GM21825 (cell line): ENCODE results near the gene ERG28.

Experiments used
- ATAC-seq: cut with Tn5 transposase; IDR thresholded peaks from one replicate; pipeline ENCODE4 v1.9.1; 2021; ENCODE audit warnings: mild to moderate bottlenecking, moderate library complexity; ENCODE audit not compliant: unreplicated experiment

The ERG28 gene

DNA sequence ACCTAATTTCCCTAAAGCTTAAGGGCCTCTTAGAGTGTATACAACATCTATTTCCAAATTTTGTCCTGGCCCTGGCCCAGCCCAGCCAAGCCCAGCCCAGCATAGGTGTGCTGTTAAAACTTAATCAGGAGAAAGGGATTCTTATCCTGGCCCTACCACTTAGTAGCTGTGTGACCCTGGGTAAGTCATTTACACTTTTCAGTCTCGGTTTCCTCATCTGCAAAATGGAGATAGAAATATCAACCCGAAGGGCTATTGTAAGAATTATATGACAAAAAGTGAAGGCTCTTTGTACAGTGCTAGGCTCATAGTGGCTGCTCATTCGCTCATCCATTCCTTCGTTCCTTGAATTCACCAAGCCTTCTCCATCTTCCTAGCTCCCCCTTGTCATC, 442 bp downstream of the ERG28 start:
- no peak for ATAC-seq

DNA sequence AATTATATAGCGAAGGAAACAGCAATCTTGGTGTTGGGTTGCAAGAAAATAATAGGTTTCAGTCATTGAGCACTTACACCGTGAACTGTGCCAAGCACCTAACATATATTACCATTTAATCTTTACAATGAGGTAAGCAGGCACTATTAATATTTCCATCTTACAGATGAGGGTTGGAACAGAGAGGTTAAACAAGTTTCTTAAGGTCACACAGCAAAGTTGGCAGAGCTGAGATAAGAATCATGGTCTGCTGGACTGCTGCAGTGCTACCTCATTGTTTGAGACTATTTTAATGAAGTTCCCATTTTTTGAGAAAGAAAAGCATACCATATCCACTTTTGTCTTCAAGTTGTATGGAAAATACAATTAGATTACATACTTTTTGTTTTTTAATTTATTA, 1.7 kb downstream of the ERG28 start:
- no peak for ATAC-seq

DNA sequence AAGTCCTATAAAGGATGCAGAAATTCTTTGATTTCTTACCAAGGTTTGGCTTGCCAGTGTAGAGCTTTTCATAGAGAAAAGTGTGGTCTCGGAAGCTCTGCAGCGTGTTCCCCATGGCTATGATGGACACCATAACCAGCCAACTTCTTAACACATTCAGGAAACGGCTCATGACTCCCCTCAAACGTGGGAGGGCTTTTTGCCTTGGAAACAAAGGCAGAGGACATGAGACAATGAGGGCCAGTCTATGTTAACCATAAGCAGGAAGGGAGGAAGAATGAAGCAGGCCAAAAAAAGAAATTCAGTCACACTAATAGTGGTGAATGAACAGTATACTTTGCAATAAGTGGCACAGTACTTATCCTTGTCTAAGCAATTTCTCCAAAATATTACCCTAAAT, 3.3 kb downstream of the ERG28 start:
- ATAC-seq, result no peak

DNA sequence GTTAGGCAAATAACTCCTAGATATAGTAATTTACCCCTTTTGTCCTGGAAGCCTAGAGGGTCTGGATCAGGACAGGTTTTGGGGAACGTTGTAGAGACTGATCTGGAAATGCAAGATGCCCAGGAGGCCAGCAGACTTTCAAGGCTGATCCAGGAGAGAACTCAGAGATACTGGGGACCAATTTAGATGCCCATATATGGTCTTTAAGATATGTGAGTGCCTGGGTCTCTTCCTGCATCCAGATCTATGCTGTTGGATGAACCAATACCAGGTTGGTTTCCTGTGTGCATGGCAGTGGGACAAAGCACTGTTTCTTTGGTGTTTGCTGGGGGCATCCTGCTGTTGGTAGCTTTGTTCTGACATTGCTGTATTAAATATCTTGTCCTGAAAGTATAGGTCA, 5.4 kb downstream of the ERG28 start:
- no peak for ATAC-seq

DNA sequence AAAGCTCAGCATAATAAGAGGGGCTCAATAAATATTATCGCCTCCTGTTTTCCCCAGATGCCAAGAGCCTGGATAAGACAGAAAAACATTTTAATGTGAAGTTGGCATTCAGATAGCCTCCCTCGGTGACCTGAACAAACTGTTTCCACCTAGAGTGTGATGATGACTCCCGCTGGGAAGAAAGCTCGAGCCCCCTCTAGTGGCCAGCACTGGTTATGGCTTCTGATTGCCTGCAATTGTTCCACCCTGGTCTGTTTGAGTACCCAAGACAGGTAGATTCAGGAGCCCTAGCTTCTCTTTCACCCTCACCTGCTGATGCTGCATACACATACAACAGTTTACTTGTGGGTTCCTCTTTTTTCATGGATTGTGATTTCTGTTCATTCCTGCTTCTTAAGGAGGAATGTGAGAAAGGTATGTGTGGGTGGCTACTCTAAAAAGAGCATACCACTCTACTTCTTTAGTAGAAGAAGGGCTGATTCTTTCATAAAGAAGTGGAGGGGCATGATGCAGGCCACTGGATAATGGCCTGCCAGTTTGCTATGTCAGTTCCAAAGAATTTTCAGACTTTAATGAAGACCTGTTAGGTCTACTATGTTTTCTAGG, 6.4 kb downstream of the ERG28 start:
- peak; percentile 62 for ATAC-seq

DNA sequence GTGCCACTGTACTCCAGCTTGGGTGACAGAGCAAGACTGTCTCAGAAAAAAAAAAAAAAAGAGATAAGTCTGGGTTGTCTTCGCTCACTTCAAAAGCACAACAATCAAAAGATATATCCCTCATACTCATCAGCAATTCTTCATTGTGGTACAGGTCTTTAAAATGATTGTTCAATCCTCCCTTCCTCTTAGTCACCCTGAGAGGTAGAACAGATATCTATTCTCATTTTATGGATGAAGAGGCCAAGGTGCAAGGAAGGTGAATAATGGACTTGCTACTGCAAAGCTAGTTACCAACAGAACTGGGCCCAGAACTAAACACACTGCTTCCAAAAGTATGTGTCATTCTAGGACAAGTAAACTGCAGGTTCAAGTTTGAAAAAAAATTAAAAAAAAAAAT, 7.1 kb downstream of the ERG28 start:
- no peak for ATAC-seq

DNA sequence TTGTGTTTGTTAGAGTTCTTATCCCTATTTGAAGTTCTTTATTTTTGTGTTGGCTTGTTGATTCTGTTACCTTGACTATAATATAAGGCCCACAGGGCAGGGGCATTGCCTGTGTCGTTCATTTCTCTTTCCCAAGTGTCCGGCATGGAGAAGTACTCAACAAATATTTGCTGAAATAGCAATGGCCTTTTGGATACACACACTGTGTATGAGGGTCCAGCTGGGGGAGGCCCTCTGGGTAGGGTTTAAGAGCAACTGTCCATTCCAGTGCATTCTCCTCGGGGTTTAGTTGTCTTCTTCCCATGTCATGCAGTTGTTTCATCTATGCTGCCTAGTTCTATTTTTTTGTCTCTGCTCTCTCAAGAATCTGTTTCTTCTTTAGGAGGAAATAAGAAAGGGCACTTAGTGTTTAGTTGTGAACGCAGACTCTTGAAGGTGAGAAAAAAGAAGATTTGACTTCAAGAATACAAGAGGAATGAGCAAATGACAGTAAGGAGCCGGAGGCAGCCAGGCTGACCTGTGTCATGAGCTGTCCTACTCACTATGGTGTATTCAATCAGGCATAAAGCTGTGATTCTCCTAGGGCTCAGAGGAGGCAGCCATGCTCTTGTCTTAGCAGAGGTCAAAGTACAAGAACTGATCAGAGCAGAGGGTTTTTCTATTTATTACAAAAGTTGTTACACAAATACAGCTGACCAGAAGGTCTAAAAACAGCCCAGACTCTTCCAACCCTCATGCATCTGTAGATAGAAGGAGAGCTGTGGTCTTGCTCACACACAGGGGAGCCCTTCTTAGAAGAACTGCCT, 10.2 kb downstream of the ERG28 start:
- ATAC-seq, result no peak

DNA sequence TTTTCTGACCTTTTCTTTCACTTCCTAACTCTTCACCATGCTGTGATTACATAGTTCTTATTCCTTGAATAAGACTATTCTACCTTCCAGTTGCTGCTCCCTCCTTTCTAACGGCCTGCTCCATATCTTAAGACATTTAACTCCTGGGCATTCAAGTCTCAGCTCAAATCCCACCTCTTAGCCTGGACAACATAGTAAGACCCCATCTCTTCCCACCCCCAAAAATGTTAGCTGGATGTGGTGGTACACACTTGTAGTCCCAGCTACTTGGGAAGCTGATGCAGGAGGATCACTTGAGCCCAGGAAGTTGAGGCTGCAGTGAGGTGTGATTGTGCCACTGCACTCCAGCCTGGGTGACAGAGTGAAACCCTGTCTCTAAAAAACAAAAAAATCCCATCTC, 10.9 kb downstream of the ERG28 start:
- ATAC-seq, result no peak

DNA sequence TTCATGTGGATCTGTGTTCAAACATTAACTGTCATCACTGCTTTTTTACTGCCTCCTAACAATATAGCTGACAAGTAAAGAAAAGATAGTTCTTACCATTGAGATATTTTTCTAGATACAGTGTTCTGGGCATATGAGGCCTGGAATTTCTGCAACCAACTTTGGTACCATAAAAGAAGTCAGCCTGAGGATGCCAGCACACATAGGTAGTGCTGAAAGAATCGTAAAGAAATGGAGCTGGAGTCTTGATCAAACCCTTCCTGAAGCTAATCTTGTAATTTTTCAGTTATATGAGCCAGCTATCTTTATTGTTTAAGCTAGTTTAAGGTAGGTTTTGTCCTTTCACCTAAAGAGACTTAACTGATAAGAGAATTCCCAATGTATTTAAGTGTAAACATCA, 11.3 kb downstream of the ERG28 start:
- no peak for ATAC-seq

DNA sequence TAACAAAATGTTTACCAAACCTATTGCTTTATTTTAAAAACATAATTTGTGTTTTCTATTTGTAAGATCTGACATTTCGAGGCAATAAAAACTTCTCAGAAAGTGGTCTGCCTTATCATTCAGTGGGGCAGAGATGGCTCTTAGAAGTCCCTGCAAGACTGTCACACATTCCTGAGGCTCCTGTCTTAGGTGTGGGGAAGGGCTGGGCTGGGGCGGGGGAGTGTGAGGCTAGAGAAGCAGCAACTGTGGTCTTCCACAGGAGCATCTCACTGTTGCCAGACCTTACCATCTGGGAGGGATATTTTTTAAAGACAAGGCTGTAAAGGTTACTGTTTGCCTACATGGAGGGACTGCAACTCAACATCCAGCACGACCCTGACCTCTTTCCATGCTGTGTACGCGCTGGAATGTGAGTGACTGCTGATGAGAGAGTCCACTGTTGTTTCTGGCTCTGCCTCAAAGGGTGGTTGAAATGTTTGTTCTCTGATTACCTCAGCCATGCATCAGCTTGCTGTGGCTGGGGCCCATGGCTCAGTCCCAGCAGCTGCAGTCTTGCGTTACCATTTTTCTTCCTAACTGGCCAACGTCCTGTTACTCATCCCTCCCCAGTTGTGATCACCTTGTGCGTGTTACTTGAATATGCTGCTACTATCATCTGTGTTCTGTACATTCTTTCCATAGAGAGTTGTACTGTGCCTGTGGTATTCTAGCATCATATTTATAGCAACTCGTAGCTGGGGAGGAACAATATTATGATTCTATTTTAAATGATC, 12.4 kb downstream of the ERG28 start:
- ATAC-seq, result no peak

DNA sequence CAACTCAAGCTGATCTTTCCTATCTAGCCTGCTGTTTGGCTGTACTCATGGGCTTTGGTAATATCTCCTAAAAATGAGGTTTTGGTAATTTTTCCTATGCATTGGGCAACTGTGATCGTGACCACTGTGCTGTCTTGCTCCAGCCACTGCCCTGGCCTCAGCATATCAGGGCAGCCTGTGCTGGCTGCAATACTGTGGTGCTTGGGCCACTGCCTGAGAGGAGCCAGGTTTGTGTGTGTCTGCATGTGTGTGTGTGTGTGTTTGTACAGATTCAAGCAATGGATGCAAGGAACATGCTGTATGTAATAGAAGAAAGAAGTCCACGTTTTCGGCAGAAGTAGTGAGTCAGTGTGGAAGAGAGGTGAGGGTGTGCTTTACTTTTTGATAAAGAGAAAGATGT, 13.0 kb downstream of the ERG28 start:
- ATAC-seq, result no peak

DNA sequence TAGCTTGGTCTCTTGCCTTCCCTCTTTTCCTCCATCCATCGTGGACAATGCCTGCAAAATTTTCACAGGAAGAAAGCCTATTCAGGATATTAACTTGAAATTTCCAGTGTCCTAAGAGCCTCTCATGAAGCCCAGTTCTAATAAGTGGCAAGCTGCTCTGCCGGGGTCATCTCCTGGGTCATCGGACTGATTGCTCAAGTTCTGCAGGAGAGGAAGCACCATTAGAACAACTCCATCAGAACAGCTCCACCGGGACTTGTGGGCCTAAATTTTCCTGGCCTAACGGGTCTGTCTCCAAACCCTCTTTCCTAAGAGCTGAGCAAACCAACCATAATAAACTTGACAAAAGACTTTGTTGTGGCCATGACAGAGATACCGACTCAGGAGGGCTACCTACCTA, 13.9 kb downstream of the ERG28 start:
- ATAC-seq, result no peak

DNA sequence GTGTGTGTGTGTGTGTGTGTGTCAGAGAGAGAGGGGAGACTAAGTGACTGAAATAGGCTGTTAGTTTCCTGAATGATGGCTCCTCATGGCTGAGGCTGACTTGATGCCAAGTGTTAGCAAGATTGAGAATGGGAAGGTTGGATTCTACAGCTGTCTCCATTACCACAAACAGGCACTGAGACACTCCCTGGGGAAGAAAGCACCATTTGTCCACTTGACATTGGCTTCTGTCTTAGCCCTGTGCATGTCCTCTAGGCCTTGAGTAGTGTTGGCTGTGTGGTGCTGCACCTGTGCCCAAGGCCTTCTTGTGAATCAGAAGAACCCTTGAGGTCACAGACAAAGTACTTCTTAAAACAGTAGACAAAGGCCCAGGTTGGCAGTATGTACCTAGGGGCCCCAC, 15.6 kb downstream of the ERG28 start:
- ATAC-seq, result no peak

DNA sequence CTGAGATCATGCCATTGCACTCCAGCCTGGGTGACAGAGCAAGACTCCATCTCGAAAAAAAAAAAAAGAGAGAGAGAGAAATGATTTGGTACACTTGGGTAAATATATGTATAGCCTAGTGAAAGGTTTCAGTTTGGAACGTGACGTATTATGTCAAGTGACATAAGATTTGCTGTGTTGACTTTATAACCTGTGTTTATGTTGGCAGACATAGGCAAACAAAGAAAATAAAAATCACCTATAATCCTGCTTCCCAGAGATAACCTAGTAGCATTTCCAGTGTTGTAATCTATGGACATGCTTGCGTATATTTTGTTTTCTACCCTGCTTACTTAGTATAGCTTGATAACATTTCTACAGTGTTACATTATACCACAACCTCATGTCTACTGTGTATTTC, 16.7 kb downstream of the ERG28 start:
- no peak for ATAC-seq

DNA sequence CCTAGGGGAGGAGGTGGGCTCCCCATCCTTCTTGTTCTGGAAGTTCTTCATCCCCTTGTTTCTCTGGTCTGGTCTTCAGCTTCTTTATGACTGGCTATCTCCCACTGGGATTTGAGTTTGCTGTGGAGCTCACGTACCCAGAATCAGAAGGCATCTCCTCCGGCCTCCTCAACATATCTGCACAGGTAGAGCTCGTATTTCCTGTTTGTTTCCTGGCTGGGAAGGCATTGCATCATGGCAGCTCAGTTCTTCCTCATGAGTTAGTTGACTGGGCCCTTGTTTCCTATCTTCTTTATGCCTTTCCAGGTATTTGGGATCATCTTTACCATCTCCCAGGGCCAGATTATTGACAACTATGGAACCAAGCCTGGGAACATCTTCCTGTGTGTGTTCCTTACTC, 19.8 kb downstream of the ERG28 start:
- ATAC-seq, result no peak

DNA sequence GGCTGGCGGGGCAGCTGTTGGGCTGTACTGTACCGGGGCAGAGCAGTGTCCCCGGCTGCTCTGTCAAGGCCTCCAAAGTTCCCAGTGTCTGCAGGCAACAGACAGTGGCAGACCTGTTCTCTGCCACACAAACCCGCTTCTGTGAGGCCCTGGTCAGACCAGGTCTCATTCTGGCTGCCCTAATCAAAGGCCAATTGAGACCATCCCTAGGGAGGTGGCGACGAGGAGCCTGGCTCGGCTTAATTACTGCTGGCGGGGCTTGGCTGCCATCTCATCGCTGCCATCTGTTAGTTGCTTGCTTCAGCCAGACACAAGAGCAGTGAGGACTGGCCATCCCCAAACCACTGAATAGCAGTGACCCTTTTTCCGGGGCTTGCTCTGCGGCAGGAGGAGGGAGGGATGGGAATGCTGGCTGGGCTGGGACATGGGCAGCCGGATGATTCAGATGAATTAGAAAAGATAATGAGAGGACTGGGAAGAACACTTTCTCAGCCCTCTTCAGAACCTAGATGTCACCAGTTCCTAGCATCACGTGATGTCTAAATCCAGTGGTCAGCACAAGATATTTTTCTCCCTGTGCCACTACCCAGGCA, 24.5 kb downstream of the ERG28 start:
- ATAC-seq, result no peak

DNA sequence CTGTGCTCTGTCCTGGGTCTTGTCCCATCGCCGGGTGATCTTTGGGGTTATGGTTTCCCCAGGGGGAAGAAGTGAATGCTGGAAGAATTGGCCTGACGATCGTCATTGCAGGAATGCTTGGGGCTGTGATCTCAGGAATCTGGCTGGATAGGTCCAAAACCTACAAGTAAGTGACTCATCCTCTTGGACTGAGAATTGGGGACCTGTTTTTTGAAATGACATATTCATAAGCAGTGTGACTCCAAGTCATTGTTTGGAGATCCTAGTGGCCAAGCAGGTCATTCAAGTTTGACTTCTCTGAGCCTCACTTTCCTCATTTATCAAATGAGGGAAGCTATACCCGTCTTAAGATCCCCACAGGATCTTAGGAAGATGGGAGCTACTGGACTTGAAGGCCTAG, 25.8 kb downstream of the ERG28 start:
- no peak for ATAC-seq

DNA sequence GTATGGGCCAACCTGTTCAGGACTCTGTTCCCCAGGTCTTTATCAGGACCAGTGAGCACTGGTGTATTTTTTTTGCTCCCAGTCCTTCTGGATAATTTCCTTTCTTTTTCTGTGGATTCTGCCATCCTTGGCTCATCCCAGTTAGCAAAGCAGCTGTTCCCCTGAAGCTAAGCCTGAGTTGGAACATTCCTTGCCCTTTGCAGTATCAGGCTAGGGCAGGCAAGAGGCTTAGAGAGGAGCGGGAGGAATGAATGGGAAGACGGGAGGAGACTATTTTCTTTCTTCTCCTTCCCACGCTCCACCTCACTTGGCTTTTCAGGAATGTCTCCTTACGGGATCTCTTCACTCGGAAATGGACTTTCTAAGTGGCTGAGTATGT, 29.2 kb downstream of the ERG28 start:
- no peak for ATAC-seq

DNA sequence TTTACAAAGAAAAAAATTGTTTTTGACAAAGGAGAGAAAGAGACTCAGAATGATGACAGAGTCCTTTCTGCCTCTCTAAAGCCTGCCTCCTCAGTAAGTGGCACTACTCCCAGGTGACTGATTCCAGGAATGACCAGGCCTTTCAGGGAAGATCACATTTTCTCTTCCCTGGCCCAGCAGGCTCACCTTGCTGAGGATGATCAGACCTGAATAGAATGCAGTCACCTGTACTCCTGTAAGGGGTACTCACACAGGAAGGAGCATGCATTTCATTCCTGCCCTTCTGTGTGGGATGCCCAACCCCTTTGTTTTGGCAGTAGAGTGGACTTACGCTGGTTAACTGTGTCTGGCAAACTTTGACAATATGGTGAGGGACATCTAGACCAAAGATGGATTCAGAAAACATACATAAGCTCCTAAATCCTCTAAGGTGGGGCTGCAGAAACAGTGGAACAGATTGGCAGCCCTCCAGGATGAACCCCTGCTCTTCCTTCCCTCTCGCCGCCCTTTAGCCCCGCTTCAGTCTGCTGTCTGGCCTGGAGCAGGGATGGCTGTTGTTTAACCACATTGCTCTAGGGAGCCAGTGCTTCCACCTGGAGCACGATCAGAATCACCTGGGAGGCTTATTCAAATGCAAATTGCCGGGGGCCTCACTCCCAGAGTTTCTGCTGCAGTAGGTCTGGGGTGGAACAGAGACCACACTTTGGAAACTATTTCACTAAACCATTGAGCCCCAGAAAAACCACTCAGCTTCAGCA, 29.8 kb downstream of the ERG28 start:
- ATAC-seq, result no peak

DNA sequence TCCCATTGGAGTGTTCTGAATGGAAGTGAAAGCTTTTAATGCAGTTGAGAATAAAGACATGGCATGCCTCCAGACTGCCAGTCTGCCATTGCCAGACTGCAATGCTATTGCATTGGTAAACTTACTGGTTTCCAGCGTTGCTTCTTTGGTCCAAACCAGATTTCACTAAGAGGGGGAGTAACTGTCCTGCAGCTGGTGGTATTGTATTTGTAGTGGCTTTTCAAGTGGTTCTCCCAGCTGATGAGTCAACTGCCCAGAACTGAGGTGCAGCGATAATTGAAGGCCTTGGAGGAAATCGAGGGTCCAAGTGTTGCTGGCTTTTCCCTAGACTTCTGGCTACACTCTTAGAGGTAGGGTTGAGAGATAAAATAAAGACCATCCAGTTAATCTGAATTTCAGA, 31.9 kb downstream of the ERG28 start:
- no peak for ATAC-seq

DNA sequence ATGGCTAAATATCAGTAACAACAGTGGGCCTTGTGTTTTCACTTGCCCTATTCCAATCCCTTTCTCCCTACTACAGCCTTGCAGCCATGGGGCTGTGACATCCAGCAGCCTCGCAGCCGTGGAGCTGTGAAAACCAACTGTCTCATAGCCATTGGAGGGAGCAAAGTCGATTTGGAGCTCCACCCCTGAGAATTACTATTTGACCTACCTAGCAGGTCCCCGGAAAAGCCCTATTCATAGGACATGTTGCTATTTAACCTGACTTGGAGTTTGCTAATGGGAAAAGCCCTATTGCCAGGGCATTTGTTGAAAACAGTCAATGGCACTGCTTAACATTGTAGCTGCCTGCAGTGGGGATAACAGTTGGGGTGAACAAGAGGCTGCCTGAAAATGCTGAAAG, 33.3 kb downstream of the ERG28 start:
- ATAC-seq, result no peak
